HG02610 (cell line): Measurements from ENCODE around the gene KCTD4.
"Not testable (repeated sequence)": the region's sequence is repeated elsewhere in the genome, so short reads cannot be mapped to it uniquely, and the experiment has no call there.

Experiments used
- ATAC-seq: cut with Tn5 transposase; IDR thresholded peaks from one replicate; pipeline ENCODE4 v1.9.1; 2021; ENCODE audit warnings: mild to moderate bottlenecking, moderate library complexity; ENCODE audit not compliant: unreplicated experiment

The KCTD4 gene

GRCh38 chr13:45200701-45201232 lies at the start of gene KCTD4:
Gene KCTD4 (minus strand): TSS chr13:45201045. CDS start chr13:45194567, 6,478 bp downstream.
- no peak for ATAC-seq

DNA sequence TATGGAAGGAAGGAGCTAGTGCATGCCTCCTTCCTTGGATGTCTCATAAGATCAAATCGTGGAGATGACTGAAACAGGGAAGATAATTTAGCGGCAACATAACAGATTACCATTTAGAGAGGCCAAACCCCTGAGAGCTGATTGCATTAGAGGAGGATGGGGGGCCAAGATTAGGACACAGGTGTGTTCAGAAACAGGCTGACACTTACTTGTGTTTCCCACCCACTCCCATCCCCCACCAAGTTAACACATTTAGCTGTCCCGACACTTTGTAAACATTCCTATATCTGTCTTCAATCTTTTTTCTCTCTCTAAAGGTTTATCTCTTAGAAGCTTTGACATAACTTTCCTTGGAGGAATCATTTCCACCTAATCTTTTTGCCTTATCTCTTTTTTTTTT lies 48.8 kb upstream of the KCTD4 start:
- no peak for ATAC-seq

DNA sequence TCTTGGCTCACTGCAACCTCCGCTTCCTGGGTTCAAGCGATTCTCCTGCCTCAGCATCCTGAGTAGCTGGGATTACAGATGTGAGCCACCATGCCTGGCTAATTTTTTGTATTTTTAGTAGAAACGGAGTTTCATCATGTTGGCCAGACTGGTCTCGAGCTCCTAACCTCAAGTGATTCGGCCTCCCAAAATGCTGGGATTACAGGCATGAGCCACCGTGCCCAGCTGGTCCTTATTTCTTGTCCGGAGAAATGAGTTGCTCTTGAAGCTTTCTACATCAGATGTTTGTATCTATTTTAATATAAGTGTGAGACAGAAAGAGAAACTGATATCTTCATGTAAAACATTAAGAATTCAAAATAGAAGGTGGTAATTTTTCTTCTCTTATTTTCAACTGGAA lies 43.9 kb upstream of the KCTD4 start:
- not testable (repeated sequence) for ATAC-seq

DNA sequence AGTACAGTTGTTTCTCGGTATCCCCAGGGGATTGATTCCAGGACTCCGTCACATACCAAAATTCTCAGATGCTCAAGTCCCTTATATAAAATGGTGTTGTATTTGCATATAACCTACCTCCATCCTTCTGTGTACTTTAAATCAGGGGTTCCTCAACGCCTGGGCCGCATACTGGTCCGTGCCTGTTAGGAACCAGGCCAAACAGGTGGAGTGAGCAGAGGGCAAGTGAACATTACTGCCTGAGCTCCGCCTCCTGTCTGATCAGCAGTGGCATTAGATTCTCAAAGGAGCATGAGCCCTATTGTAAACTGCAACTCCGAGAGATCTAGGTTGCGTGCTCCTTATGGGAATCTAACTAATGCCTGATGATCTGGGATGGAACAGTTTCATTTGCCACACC lies 42.2 kb upstream of the KCTD4 start:
- ATAC-seq: no peak

DNA sequence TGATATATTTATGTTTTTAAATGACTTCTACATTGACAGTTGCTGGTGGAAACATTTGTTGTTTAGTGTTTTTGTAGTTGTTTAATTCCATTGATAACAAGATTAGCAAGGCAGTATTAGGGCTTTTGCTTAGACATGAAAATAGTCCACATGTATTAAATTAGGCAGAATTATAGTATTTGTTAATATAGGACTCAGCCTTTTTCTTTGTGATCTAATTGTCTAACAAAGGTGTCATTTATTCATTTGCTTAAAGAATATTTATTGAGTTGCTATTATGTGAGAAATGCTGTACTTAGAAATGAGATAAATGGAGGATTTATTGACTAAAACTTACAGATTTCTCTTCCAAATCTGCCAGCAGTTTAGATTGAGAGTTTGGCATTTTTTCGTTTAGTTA lies 41.7 kb upstream of the KCTD4 start:
- no peak for ATAC-seq

GRCh38 chr13:45242070-45242469 lies 41.2 kb upstream of the KCTD4 start:
- ATAC-seq: no peak

DNA sequence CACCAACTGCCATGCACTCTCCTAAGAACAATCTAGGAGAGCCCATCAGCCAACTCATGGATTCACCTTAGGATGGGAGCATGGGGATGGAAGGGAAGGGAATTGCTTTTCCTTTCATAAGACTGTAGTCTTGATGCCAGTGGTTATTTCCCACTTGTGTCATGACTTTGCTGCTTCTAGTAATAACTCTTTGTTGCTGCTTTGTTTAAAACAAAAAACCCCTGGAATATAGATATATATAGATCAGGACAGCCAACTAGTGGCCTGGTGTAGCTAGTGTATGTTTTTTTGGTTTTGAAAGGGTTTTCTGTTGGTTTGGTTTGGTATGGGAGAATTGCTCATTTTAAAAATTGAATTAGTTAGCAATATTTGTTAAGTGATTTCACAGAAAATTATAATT lies 39.3 kb upstream of the KCTD4 start:
- no peak for ATAC-seq

DNA sequence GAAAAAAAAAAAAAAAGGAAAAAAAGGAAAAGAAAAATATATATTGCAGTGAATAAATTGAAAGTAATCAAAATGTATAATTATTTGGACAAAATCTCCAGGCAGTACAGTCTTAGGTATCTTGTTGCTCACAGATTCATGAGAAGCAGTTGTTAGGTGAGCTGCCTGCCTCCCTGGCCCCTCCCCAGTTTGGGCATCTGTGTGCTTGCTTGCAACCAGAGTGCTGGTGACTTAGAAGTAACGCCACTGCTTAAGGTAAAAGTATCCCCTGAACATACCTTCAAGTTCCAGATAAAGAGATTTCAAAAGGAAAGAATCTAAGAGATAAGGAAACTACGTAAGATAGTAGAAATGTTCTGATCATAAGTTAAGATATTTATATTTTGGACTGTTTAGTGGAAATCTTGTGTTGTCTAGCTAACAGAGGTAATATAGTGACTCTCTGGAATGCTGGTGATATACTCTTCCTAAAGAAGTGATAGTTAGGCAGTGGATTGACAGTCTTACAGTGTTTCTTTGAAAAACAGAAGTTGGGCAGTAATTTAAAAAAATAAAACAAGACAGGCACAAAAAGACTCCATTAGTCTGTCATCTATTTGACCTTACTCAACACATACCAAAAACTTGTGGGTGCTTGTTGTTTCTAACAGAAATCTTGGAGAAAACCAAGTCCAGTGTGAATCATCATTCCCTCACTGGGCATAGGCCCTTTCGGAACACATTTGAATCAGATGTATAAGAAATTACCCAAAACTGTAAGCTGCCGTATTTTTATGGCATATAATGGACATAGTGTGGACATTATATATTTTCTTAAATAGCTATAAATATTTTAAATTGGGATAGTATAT lies 38.3 kb upstream of the KCTD4 start:
- ATAC-seq: no peak

- no peak for ATAC-seq
These were observed 31.7 kb upstream of the KCTD4 start for GRCh38 chr13:45232591-45232990.

GRCh38 chr13:45231722-45232121 lies 30.9 kb upstream of the KCTD4 start:
- no peak for ATAC-seq

- no peak for ATAC-seq
These were observed 30.5 kb upstream of the KCTD4 start for GRCh38 chr13:45231305-45231704.

DNA sequence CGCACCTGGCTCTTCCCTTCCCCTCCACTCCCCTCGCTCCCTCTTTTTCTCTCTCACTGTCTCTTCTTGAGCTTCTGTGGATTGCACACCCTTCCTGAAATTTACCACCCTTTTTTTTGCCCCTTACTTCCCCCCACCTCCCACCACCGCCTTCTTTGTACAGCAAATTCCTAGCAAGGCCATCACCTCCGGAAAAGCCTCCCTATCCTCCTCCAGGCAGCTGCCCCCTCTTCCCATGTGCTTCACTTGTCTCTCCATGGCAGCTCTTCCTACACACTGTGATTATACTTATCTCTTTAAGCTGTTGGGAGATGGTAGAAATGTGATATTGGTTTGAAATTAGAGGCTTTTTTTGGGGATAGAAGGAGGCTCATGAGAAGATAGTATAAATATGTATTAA lies 28.3 kb upstream of the KCTD4 start:
- ATAC-seq: no peak

DNA sequence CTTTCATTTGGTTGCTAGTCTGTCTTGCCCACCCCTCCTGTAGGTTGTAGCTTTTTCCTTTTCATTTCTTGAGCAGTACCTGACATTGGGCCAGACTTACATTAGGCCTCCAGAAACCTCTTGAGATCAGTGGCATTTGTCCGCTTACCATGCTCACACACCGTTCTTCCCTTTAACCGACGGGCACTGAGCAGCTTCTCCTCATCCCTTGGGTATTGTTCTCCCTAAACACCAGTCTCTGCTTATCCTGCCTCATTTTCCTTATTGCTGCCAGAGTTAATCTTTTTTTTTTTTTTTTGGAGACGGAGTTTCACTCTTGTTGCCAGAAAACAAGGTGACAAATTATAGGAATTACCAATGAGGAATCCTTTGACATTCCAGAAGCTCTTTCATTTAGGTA lies 27.2 kb upstream of the KCTD4 start:
- ATAC-seq: no peak

DNA sequence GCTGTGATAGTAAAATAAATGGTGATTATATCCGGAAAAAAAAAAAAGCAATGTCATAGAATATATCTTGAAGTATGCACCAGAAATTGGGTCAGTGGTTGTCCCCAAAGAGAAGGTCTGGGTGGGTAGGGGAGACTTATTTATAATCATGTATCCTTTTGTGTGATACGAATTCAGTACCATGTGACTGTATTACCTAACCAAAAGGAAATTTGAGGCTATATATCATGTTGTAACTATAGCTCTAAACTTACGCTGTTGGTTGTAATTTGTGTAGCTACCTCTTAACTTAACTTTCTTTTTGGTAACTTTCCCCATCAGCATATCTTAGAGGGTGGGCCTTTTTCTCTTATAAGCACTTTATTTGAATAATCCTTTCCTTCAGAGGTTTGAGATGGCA lies 25.2 kb upstream of the KCTD4 start:
- ATAC-seq: no peak

- ATAC-seq: no peak
These were observed 24.5 kb upstream of the KCTD4 start for GRCh38 chr13:45225370-45225769.

DNA sequence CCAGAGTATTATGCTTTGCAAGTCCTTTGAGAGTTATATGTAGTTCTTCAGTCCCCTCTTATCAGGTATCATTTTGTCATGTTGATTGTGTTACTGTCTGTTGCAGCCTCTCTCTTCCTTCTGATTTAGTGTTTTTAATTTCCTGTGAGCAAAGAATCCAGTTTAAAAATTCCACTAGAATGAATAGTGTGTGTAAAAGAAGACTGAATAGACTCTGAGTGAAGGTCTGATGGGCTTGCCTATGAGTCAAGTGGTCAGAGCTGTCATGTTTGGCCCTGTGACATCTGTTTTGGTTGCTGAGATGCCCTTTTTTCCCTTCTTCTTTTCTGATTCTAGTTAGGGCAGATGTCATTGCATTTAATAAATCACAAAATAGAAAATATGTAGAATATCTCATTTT lies 23.3 kb upstream of the KCTD4 start:
- ATAC-seq: no peak

GRCh38 chr13:45222919-45223318 lies 22.1 kb upstream of the KCTD4 start:
- ATAC-seq: no peak

GRCh38 chr13:45222516-45222915 lies 21.7 kb upstream of the KCTD4 start:
- no peak for ATAC-seq

DNA sequence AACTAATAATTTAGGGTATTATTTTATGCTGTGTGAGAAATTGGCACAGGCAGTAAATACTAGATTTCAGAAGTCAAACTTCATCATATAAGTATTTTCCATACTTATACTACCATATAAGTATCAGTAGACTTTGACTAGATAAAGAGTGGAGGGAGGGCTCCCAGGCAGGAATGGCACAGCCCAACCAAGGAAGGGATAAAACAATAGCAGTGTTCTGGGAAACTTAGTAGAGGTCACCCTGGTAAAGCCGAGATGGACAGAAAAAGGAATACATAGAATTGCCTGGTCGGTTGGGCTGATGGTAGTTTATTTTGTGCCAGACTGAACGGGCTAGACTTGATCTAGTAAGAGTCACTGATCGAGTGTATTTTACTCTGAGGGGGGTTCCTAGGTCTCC lies 19.6 kb upstream of the KCTD4 start:
- no peak for ATAC-seq

DNA sequence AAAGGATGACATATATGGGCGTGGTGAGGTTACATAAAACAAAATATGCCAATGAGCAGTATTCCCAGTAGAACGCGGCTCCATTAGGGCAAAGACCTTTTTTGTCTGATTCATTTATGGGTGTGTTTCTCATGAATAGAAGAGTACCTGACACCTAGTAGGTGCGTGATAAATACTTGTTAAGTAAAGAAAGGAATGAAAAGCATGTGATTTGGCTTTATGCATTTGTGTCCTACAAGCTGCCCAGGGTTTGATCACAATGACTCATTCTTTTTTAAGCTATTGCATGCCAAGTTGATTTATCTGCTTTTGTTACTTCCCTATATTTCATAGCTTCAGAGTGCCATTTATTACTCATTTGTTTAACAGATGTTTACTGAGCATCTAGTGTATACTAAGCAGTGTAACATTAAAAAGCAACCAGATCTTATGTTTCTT lies 19.1 kb upstream of the KCTD4 start:
- no peak for ATAC-seq

DNA sequence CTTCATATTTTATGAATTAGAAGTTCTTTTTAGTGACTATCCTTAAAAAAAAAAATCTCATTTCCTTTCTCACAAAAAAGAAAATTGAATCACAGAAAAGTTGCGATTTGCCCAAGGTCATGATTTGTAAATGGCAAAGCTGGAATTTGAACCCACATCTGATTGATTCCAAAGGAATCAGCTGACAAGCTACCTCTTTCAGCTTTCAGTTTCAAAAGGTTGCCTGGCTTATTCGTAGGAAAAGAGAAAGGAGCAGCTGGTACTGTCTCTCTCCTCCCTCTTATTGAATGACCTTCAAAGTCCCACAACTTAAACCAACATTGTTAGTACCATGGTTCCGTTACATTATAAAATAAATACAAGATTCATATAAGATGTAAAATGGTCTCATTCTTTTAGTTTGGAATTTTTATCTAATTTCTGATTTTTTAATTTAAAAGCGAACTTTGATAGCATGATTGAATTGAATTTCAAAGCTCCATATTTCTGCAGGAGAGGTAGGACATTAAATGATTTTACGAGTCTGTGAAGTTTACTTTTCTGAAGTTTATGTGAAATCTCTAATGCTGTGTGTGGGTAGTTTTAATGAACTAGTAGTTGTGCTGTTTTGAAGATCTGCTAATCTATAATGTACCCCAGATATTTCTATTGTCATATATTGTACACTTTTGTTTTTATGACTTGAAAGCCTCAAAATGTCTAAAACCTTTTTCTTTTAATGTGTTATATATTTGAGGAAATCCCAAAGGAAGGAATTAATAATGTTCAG lies 18.5 kb upstream of the KCTD4 start:
- ATAC-seq: no peak

DNA sequence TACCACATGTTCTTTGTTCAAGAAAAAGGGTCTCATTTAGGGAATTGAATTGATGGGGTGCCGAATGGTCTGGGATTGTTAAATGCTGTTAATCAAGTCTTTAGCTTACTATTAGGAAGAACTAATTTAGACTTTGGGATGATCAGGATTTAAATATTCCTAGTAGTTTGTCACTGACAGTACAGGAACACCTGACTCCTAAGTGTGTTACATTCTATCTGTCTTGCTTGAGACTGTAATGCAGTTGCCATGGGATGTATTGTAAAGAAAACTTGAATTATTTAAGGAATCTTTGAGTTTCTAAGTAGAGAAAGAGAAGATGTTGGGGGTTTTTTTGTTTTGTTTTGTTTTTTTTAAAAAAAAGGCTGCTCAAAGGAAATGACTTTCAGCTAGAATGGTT lies 17.8 kb upstream of the KCTD4 start:
- no peak for ATAC-seq
